Osteocyte (in vitro differentiated cells): ENCODE results near the gene MORF4L1. TPM values are rescaled to one million over a fixed set of nuclear protein-coding genes. Genes with fewer than 3 reads are reported as not detected.

Experiments
- DNase-seq: peaks from one replicate; pipeline ENCODE4 v3.0.0; 2021; ENCODE audit warnings: mixed read lengths; ENCODE audit not compliant: unreplicated experiment; ENCODE audit errors: extremely low spot score
- H3K27ac Mint-ChIP-seq: one replicate; pipeline ENCODE4 v1.8.0; 2021; ENCODE audit warnings: mild to moderate bottlenecking, mixed read lengths; ENCODE audit not compliant: unreplicated experiment
- H3K27me3 Mint-ChIP-seq: one replicate; pipeline ENCODE4 v1.8.0; 2021; ENCODE audit warnings: mixed read lengths; ENCODE audit not compliant: unreplicated experiment
- H3K36me3 Mint-ChIP-seq: one replicate; pipeline ENCODE4 v1.8.0; 2021; ENCODE audit warnings: mixed read lengths; ENCODE audit not compliant: unreplicated experiment
- H3K4me1 Mint-ChIP-seq: one replicate; pipeline ENCODE4 v1.8.0; 2021; ENCODE audit warnings: mixed read lengths; ENCODE audit not compliant: unreplicated experiment
- H3K4me3 Mint-ChIP-seq: one replicate; pipeline ENCODE4 v1.8.0; 2021; ENCODE audit warnings: mild to moderate bottlenecking, moderate library complexity, mixed read lengths; ENCODE audit not compliant: unreplicated experiment
- H3K9me3 Mint-ChIP-seq: one replicate; pipeline ENCODE4 v1.8.0; 2021; ENCODE audit warnings: mixed read lengths; ENCODE audit not compliant: unreplicated experiment
- CTCF ChIP-seq: fragments of 200-600 bp; sonication (generic); IDR thresholded peaks from 2 replicates; pipeline ENCODE4 v1.5.0; 2021; ENCODE audit warnings: antibody characterized with exemption, mild to moderate bottlenecking, moderate library complexity
- total RNA-seq: library from RNA; stranded (reverse); gene quantifications from 2 replicates; pipeline ENCODE4 v1.2.1, GENCODE V29; 2021

MORF4L1 gene
- total RNA-seq, 1 donor from 2014 or later, result 488 TPM

DNA sequence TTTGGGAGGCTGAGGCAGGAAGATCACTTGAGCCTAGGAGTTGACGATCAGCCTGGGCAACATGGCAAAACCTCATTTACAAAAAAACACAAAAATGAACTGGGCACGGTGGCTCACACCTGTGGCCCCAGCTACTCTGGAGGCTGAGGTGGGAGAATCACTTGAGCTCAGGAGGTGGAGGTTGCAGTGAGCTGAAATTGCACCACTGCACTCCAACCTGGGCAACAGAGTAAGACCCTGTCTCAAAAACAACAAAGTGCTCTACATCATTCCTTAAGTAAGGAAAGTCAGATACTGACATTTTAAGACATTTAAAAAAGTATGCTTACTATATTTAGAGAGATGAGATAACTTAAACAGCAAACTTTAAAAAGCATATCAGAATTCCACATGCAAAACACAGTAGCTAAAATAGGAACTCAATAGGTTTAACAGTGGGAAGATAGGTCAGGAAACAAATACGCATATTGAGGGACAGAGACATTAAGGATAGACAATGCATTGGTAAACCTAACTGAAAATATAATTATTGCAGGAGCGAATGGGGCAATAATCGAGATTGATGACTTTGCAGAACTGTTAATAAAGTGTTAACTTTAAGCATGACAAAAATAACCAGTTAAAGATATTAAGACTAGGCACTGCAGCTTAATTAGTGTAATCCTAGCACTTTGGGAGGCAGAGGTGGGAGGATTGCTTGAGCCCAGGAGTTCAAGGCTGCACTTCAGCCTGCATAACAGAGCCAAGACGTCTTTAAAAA lies 32.1 kb downstream of the MORF4L1 start:
- Mint-ChIP-seq H3K27ac (no peak overlapping the region), H3K9me3 (no peaks in the 10 kb centered on the region), H3K4me1 (peaks cover 10% of the 10 kb centered on the region), H3K27me3 (no peaks in the 10 kb centered on the region), H3K4me3 (no peak overlapping the region), H3K36me3 (peaks cover 56% of the 10 kb centered on the region)
- no peak for TF ChIP-seq CTCF
- DNase-seq, result no peak

DNA sequence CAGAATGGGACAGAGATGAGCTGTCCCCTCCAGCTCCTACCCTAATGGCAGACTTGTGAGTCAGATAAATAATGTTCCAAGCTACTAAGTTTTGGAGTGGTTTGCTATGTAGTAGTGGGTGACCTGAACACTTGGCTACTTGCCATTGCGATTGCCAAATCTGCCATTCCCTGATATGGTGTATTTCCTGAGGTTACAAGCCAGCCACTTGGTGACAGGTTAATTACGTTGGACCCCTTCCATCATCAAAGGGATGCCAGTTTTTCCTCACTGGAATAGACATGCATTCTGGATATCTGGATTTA lies 33.6 kb downstream of the MORF4L1 start:
- Mint-ChIP-seq H3K27ac (no peak overlapping the region), H3K4me1 (peaks cover 12% of the 10 kb centered on the region), H3K36me3 (peaks cover 65% of the 10 kb centered on the region), H3K9me3 (no peaks in the 10 kb centered on the region), H3K27me3 (no peaks in the 10 kb centered on the region), H3K4me3 (no peak overlapping the region)
- TF ChIP-seq CTCF, result no peak
- no peak for DNase-seq

GRCh38 chr15:78907577-78907976 lies 34.9 kb downstream of the MORF4L1 start:
- H3K27ac Mint-ChIP-seq, result peak overlapping the region; percentile 38
- H3K4me3 Mint-ChIP-seq, result no peak overlapping the region

GRCh38 chr15:78909160-78909695 lies 36.5 kb downstream of the MORF4L1 start:
- H3K27me3 Mint-ChIP-seq, result no peaks in the 10 kb centered on the region
- H3K36me3 Mint-ChIP-seq, result peaks cover 68% of the 10 kb centered on the region
- peak overlapping the region; percentile 56 for H3K27ac Mint-ChIP-seq
- peak; percentile 38 for DNase-seq
- TF ChIP-seq CTCF, result no peak
- H3K9me3 Mint-ChIP-seq, result no peaks in the 10 kb centered on the region
- H3K4me1 Mint-ChIP-seq, result peaks cover 6% of the 10 kb centered on the region
- no peak overlapping the region for H3K4me3 Mint-ChIP-seq

More at GRCh38 chr15:78907577-78907976, 34.9 kb downstream of the MORF4L1 start:
- H3K9me3 Mint-ChIP-seq, result no peaks in the 10 kb centered on the region
- TF ChIP-seq CTCF, result peak; percentile 40
- peaks cover 68% of the 10 kb centered on the region for H3K36me3 Mint-ChIP-seq
- DNase-seq, result no peak
- no peaks in the 10 kb centered on the region for H3K27me3 Mint-ChIP-seq
- peaks cover 4% of the 10 kb centered on the region for H3K4me1 Mint-ChIP-seq

DNA sequence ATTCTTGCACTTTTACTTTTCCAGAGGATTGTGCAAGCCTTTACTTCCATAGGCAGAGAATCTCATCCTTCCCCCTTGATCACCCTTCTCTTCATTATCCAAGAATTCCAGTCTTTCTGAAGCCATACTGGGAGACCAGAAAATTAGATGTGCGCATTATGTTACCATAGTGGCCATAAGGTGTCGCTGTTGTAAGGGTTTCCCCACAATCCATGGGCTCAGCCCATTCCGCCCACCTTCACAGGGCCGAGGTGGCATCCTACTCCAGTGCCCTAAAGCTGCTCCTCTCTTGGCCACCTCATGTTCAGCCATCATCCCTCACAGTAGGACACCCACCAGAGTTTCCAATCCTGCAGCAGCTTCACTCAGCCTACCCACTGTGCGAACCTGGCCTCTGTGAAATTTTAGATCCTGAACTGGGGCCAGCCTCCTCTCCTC lies 37.1 kb downstream of the MORF4L1 start:
- peak; percentile 73 for DNase-seq
- Mint-ChIP-seq H3K4me3 (no peak overlapping the region), H3K4me1 (peaks cover 9% of the 10 kb centered on the region)

More for the DNA sequence above, 37.1 kb downstream of the MORF4L1 start:
- H3K36me3 Mint-ChIP-seq, result peaks cover 66% of the 10 kb centered on the region
- no peaks in the 10 kb centered on the region for H3K9me3 Mint-ChIP-seq
- peak overlapping the region; percentile 56 for H3K27ac Mint-ChIP-seq
- H3K27me3 Mint-ChIP-seq, result no peaks in the 10 kb centered on the region
- TF ChIP-seq CTCF, result peak; percentile 75
